ENCODE measurements around the gene VAV2. TPM values are rescaled to one million over a fixed set of nuclear protein-coding genes. Genes with fewer than 3 reads are reported as not detected.
A peak's percentile ranks its signal among the peaks of the same experiment; 100 is the strongest.

Gene VAV2
- total RNA-seq, 1 donor from 2014 or later, result 61.9 TPM

GRCh38 chr9:133930046-133930681, 62.0 kb downstream of the VAV2 start:
- Mint-ChIP-seq H3K27ac (no peak overlapping the region), H3K4me1 (peaks cover 8% of the 10 kb centered on the region), H3K4me3 (no peak overlapping the region)

DNA sequence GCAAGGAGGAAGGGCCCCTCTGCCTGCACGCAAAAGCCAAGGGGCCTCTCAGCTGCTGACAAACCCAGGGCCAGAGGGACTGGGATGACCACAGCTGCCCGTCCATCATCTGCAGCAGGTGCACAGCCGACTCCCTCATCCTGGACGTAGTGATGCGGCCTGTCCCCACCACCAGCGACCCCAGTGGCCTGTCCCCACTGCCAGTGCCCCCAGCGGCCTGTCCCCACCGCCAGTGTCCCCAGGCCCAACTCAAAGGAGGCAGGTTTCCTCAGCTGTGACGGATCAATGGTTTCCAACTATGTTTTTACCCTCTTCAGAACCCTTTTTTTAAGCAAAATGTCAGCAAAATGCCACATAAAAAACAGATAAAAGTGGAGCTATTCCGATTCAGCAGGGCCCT, 62.5 kb downstream of the VAV2 start:
- TF ChIP-seq CTCF (IDR thresholded peaks at IDR 0.05; ENCODE audit: unreplicated experiment), result no peak
- peaks cover 8% of the 10 kb centered on the region for H3K4me1 Mint-ChIP-seq
- no peak overlapping the region for H3K4me3 Mint-ChIP-seq
- H3K9me3 Mint-ChIP-seq, result peaks cover 5% of the 10 kb centered on the region
- no peak overlapping the region for H3K27ac Mint-ChIP-seq
- peaks cover 16% of the 10 kb centered on the region for H3K36me3 Mint-ChIP-seq
- no peaks in the 10 kb centered on the region for H3K27me3 Mint-ChIP-seq (ENCODE audit: low read depth)
- no peak for DNase-seq (ENCODE audit: low spot score in 2 of 2, unreplicated experiment in 2 of 2)

More at GRCh38 chr9:133930046-133930681, 62.0 kb downstream of the VAV2 start:
- Mint-ChIP-seq H3K36me3 (peaks cover 16% of the 10 kb centered on the region), H3K9me3 (peaks cover 5% of the 10 kb centered on the region), H3K27me3 (ENCODE audit: low read depth) (no peaks in the 10 kb centered on the region)
- no peak for TF ChIP-seq CTCF (IDR thresholded peaks at IDR 0.05; ENCODE audit: unreplicated experiment)
- no peak for DNase-seq (ENCODE audit: low spot score in 2 of 2, unreplicated experiment in 2 of 2)

DNA sequence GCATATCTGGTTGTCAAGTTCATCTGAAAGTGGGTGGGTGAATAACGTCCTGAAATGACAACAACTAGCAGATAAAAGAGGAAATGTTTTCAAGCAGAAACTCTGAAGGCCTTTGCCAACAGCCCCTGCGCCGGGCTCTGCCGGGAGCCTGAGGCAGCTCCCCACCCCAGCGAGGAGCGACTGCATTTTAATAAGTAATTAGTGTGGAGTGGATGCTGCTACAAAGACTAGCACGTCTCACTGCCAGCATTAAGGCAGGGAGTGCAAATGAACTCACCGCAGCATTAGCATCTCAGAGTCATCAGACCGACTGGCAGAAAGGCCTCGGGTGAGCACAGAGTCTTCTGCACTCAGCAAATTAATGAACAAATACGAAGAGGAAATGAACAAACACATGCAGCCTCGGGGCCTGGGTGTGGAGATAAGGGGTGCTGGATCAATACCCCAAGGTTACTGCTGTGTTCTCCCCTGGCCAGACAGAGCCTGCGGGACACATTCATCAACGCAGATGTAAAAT, 63.8 kb downstream of the VAV2 start:
- Mint-ChIP-seq H3K36me3 (peaks cover 10% of the 10 kb centered on the region), H3K4me3 (no peak overlapping the region), H3K27me3 (ENCODE audit: low read depth) (no peaks in the 10 kb centered on the region), H3K4me1 (peaks cover 8% of the 10 kb centered on the region), H3K9me3 (peaks cover 3% of the 10 kb centered on the region), H3K27ac (no peak overlapping the region)
- no peak for DNase-seq (ENCODE audit: low spot score in 2 of 2, unreplicated experiment in 2 of 2)
- no peak for TF ChIP-seq CTCF (IDR thresholded peaks at IDR 0.05; ENCODE audit: unreplicated experiment)

DNA sequence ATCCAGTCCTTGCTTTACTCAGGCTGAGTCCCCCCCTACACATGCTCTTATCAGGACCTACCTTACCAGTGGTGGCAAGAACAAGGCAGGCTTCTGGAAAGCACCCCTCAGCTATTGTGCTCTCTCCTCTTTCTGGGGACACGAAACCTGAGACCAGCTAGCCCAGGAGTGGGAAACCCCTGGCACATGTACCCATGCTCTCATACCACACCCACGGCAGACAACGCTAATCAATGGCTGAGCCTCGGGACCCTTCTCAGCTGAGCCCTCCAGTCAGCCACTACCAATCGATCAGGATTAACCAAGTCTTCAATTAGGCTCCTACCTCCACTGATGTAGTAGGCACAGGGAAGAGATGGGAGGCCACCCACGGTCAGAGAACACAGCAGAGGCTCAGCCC, 65.1 kb downstream of the VAV2 start:
- no peak for DNase-seq (ENCODE audit: low spot score in 2 of 2, unreplicated experiment in 2 of 2)
- Mint-ChIP-seq H3K9me3 (no peaks in the 10 kb centered on the region), H3K36me3 (peaks cover 17% of the 10 kb centered on the region), H3K4me3 (no peak overlapping the region), H3K27ac (peak overlapping the region; percentile 56), H3K27me3 (ENCODE audit: low read depth) (no peaks in the 10 kb centered on the region), H3K4me1 (peaks cover 5% of the 10 kb centered on the region)
- TF ChIP-seq CTCF (IDR thresholded peaks at IDR 0.05; ENCODE audit: unreplicated experiment), result no peak

GRCh38 chr9:133926165-133926856, 65.8 kb downstream of the VAV2 start:
- DNase-seq (ENCODE audit: low spot score in 2 of 2, unreplicated experiment in 2 of 2), result no peak
- H3K4me3 Mint-ChIP-seq, result no peak overlapping the region
- H3K4me1 Mint-ChIP-seq, result peaks cover under 1% of the 10 kb centered on the region

More at GRCh38 chr9:133926165-133926856, 65.8 kb downstream of the VAV2 start:
- peaks cover 17% of the 10 kb centered on the region for H3K36me3 Mint-ChIP-seq
- no peak overlapping the region for H3K27ac Mint-ChIP-seq
- no peaks in the 10 kb centered on the region for H3K27me3 Mint-ChIP-seq (ENCODE audit: low read depth)
- H3K9me3 Mint-ChIP-seq, result no peaks in the 10 kb centered on the region
- TF ChIP-seq CTCF (IDR thresholded peaks at IDR 0.05; ENCODE audit: unreplicated experiment), result no peak

Measured in mesothelial cell of epicardium (in vitro differentiated cells).